Measurements from ENCODE around the gene LRRIQ3.

The LRRIQ3 gene

DNA sequence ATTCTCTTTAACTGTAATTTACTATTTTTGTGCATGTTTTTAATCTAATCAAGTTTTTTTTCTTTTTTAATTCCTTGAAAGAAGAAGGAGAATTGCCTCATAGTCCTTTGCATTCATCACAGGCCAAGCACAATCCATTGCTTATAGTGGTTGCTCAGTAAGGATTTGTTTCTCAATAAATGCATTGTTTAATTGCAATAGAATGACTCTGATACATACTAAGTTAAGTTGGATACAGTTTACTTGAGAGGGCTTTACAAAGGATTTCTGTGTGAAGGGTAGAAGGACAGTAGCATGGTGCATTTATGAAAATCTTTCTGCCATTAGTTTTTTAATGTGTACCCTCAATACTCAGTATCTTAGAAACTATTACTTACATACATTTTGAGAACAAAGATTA, 186.2 kb downstream of the LRRIQ3 start:
- H3K4me3 Mint-ChIP-seq, result no peak overlapping the region
- peaks cover 12% of the 10 kb centered on the region for H3K4me1 Mint-ChIP-seq (ENCODE audit: low read depth)
- H3K27ac Mint-ChIP-seq, result no peak overlapping the region
- peaks cover 8% of the 10 kb centered on the region for H3K27me3 Mint-ChIP-seq
- no peaks in the 10 kb centered on the region for H3K36me3 Mint-ChIP-seq (ENCODE audit: low read depth)
- H3K9me3 Mint-ChIP-seq, result no peaks in the 10 kb centered on the region

DNA sequence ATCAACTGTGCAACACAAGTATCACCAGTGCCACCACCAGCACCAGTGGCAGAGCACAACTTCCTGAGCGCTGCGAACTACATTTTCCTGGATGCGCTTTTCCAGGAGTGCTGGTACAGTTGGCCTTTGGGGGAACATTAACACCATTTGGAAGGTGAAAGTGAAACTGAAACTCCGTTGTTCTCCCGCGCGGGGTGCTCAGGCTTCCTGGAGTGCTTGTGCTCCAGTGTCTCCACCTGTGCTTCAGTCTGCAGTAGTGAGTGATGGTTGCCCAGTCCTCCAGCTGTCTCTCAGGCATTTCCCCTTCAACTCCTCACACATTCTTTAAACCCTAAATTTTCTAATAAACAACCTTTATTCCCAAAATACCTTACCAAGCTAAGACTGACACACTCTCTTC, 187.8 kb downstream of the LRRIQ3 start:
- Mint-ChIP-seq H3K27me3 (peaks cover 8% of the 10 kb centered on the region), H3K4me3 (peak overlapping the region; percentile 32), H3K4me1 (ENCODE audit: low read depth) (peaks cover 12% of the 10 kb centered on the region), H3K27ac (no peak overlapping the region), H3K36me3 (ENCODE audit: low read depth) (no peaks in the 10 kb centered on the region), H3K9me3 (no peaks in the 10 kb centered on the region)

GRCh38 chr1:74005533-74005932, 192.4 kb downstream of the LRRIQ3 start:
- Mint-ChIP-seq H3K4me3 (no peak overlapping the region), H3K9me3 (no peaks in the 10 kb centered on the region), H3K36me3 (ENCODE audit: low read depth) (no peaks in the 10 kb centered on the region), H3K27me3 (no peaks in the 10 kb centered on the region), H3K27ac (no peak overlapping the region), H3K4me1 (ENCODE audit: low read depth) (peaks cover 10% of the 10 kb centered on the region)

GRCh38 chr1:74003806-74004205, 194.2 kb downstream of the LRRIQ3 start:
- Mint-ChIP-seq H3K36me3 (ENCODE audit: low read depth) (no peaks in the 10 kb centered on the region), H3K9me3 (no peaks in the 10 kb centered on the region), H3K4me1 (ENCODE audit: low read depth) (no peaks in the 10 kb centered on the region), H3K27me3 (no peaks in the 10 kb centered on the region), H3K27ac (no peak overlapping the region), H3K4me3 (no peak overlapping the region)

DNA sequence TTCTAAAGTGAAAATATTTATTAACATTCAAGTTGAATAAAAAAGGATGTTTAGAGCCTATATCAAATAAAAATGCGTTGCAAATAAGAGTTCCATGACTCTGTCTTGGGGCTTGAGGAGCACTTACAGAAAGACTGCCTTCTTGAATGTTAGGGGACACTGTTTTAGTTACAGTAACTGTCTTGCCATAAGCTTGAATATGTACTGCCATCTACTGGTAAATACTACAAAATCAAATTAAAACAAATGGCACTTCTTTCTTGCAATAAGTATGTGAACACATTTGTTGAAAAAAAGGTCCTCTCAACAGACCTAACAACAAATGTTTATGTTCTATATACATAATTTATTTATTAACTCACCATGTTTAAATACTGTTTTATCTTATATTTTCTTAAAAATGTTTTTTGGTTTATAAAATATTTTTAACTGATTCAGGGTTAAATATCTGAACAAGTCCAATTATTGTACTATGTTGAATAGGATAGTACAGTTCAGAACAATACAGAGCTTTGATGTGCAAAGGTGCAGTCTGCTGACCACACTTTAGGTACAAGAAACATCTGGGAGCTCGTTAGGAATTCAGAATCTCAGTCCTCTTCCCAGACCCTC, 199.5 kb downstream of the LRRIQ3 start:
- Mint-ChIP-seq H3K4me3 (no peak overlapping the region), H3K27me3 (peaks cover 3% of the 10 kb centered on the region), H3K36me3 (ENCODE audit: low read depth) (no peaks in the 10 kb centered on the region), H3K4me1 (ENCODE audit: low read depth) (no peaks in the 10 kb centered on the region), H3K9me3 (no peaks in the 10 kb centered on the region), H3K27ac (no peak overlapping the region)

DNA sequence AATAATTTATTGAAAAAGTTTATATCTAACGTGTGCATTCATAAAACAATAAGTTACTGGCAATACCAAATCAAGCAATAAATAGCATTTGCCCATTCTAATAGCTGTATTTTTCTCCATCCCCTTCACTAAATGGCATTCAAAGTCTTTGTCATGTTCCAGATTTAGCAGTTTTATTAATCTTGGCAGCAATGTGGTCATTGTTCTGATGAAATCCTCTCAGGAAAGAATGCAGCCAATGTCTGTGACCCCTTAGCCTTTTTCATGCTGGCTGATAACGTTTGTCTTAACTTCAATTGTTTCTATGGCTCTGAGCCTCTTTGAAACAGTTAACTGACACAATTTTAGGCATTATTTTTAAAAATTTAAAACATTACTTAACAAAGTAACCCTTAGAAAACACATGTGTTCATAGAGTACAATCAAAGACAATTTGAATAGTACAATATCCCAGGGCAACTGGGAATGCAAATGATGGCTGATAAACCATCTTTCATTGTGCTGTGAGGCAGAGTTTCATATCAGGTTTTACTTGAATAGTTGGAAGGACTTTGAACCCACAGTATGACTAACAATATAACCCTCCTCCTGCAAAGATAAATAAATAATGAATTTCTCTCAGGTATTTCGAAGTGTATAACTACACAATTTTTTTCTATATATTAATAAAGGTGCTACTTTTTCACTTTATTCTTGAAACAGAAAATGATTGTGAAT, 217.5 kb downstream of the LRRIQ3 start:
- H3K36me3 Mint-ChIP-seq (ENCODE audit: low read depth), result no peaks in the 10 kb centered on the region
- H3K4me3 Mint-ChIP-seq, result no peak overlapping the region
- no peaks in the 10 kb centered on the region for H3K27me3 Mint-ChIP-seq
- H3K9me3 Mint-ChIP-seq, result no peaks in the 10 kb centered on the region
- no peaks in the 10 kb centered on the region for H3K4me1 Mint-ChIP-seq (ENCODE audit: low read depth)
- no peak overlapping the region for H3K27ac Mint-ChIP-seq

- no peaks in the 10 kb centered on the region for H3K9me3 Mint-ChIP-seq
- no peaks in the 10 kb centered on the region for H3K36me3 Mint-ChIP-seq (ENCODE audit: low read depth)
- no peaks in the 10 kb centered on the region for H3K4me1 Mint-ChIP-seq (ENCODE audit: low read depth)
- H3K27me3 Mint-ChIP-seq, result no peaks in the 10 kb centered on the region
- no peak overlapping the region for H3K27ac Mint-ChIP-seq
- H3K4me3 Mint-ChIP-seq, result no peak overlapping the region
Observed at GRCh38 chr1:73979684-73980083, 218.3 kb downstream of the LRRIQ3 start.

GRCh38 chr1:73978964-73979363, 219.0 kb downstream of the LRRIQ3 start:
- Mint-ChIP-seq H3K27ac (no peak overlapping the region), H3K27me3 (no peaks in the 10 kb centered on the region), H3K4me3 (no peak overlapping the region), H3K9me3 (no peaks in the 10 kb centered on the region), H3K4me1 (ENCODE audit: low read depth) (no peaks in the 10 kb centered on the region), H3K36me3 (ENCODE audit: low read depth) (no peaks in the 10 kb centered on the region)
